IMR-90 (cell line): Measurements from ENCODE around the gene CFAP299.

Experiments
- CEBPB ChIP-seq: IDR thresholded peaks from 2 replicates; pipeline ENCODE4 v1.6.1; 2012; ENCODE audit warnings: low read depth, low read length, improper control_type of control experiment
- MXI1 ChIP-seq: IDR thresholded peaks from 2 replicates; pipeline ENCODE4 v1.6.1; 2012; ENCODE audit warnings: low read depth, mild to moderate bottlenecking, low read length, moderate library complexity, borderline replicate concordance
- NFE2L2 ChIP-seq: fragments of 150-350 bp; IDR thresholded peaks from 2 replicates; pipeline ENCODE4 v1.6.1; 2016; ENCODE audit warnings: low read depth, mild to moderate bottlenecking, low read length
- POLR2A ChIP-seq: IDR thresholded peaks from 2 replicates; pipeline ENCODE4 v1.6.1; 2012; ENCODE audit warnings: mild to moderate bottlenecking, low read depth, low read length
- SMC3 ChIP-seq: fragments of 150-350 bp; IDR thresholded peaks from 2 replicates; pipeline ENCODE4 v1.6.1; 2016; ENCODE audit warnings: low read depth, mild to moderate bottlenecking, antibody characterized with exemption, low read length, moderate library complexity
- TF ChIP-seq, protein P1 (sequence below): conservative IDR thresholded peaks from 2 replicates; pipeline ENCODE4 v1.5.1; 2012; ENCODE audit warnings: mild to moderate bottlenecking, low read depth, low read length, improper control_type of control experiment
- TF ChIP-seq, protein P2 (sequence below): fragments of 150-350 bp; IDR thresholded peaks from 2 replicates; pipeline ENCODE4 v1.6.1; 2017; ENCODE audit warnings: mild to moderate bottlenecking, antibody characterized with exemption, low read length, low read depth

DNA sequence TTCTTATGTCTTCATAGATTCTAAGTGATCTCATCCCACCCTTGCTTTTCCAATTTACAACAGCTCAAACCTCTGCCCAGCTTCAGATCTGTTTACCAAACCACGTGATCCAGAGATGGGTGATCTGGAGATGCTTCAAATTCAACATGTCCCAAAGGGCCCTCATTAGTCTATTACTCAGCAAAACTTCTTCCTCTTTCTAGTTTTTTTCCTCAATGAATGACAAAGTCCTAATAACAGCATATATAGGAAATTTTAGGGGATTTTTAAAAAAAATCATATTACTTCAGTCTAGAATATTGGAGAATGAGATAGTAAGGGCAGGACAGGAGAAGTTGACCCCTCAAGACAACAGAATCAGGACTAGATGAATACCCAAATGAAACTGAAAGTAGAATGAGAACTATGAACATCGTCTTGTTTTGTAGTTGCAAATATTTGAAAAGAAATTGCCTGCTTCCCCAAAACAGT, 127.1 kb downstream of the CFAP299 start:
- TF ChIP-seq, protein P1, sequence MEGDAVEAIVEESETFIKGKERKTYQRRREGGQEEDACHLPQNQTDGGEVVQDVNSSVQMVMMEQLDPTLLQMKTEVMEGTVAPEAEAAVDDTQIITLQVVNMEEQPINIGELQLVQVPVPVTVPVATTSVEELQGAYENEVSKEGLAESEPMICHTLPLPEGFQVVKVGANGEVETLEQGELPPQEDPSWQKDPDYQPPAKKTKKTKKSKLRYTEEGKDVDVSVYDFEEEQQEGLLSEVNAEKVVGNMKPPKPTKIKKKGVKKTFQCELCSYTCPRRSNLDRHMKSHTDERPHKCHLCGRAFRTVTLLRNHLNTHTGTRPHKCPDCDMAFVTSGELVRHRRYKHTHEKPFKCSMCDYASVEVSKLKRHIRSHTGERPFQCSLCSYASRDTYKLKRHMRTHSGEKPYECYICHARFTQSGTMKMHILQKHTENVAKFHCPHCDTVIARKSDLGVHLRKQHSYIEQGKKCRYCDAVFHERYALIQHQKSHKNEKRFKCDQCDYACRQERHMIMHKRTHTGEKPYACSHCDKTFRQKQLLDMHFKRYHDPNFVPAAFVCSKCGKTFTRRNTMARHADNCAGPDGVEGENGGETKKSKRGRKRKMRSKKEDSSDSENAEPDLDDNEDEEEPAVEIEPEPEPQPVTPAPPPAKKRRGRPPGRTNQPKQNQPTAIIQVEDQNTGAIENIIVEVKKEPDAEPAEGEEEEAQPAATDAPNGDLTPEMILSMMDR = no peak
- TF ChIP-seq POLR2A (no peak), CEBPB (no peak), MXI1 (no peak), SMC3 (no peak), NFE2L2 (no peak)
- TF ChIP-seq, protein P2, sequence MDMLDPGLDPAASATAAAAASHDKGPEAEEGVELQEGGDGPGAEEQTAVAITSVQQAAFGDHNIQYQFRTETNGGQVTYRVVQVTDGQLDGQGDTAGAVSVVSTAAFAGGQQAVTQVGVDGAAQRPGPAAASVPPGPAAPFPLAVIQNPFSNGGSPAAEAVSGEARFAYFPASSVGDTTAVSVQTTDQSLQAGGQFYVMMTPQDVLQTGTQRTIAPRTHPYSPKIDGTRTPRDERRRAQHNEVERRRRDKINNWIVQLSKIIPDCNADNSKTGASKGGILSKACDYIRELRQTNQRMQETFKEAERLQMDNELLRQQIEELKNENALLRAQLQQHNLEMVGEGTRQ = no peak
